ENCODE results near the gene SMIM32.

GRCh38 chr5:136240894-136241293 lies 47.9 kb upstream of the SMIM32 start:
- TF ChIP-seq, protein P1, sequence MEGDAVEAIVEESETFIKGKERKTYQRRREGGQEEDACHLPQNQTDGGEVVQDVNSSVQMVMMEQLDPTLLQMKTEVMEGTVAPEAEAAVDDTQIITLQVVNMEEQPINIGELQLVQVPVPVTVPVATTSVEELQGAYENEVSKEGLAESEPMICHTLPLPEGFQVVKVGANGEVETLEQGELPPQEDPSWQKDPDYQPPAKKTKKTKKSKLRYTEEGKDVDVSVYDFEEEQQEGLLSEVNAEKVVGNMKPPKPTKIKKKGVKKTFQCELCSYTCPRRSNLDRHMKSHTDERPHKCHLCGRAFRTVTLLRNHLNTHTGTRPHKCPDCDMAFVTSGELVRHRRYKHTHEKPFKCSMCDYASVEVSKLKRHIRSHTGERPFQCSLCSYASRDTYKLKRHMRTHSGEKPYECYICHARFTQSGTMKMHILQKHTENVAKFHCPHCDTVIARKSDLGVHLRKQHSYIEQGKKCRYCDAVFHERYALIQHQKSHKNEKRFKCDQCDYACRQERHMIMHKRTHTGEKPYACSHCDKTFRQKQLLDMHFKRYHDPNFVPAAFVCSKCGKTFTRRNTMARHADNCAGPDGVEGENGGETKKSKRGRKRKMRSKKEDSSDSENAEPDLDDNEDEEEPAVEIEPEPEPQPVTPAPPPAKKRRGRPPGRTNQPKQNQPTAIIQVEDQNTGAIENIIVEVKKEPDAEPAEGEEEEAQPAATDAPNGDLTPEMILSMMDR (IDR thresholded peaks at IDR 0.05), result no peak
- no peak for TF ChIP-seq POLR2A (IDR thresholded peaks at IDR 0.05; ENCODE audit: low read depth)
- TF ChIP-seq EP300 (IDR thresholded peaks at IDR 0.05), result no peak
